Activated CD8-positive, alpha-beta memory T cell treated with anti-CD3 and anti-CD28 coated beads for 48 hours (primary cell): Measurements from ENCODE around the gene GAS6.
"Not testable (repeated sequence)": the region's sequence is repeated elsewhere in the genome, so short reads cannot be mapped to it uniquely, and the experiment has no call there.

Experiments used
- DNase-seq, 3 experiments: peaks; one replicate each; pipeline ENCODE4 v3.0.0-alpha.2; 2020; ENCODE audit warnings: low read depth in 2 of 3, low spot score in 2 of 3

The GAS6 gene

DNA sequence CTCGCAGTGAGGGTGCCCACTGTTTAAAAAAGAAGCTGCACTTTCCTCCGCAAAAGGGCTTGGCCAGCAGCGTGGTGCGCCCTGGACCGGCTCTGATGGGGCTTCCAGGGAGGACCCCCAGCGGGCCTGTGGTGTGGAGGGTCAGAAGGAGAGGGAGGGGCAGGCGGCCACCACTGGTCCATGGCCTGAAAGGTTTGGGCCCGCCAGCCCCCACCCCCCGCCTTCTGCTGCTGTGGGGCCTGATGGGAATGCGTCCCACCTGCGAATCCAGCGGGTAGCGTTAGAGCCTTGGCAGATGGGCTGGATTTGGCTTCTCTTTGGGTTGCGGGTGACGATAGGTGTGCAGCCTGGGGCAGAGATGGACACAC lies 70.2 kb downstream of the GAS6 start:
- no peak for DNase-seq

DNA sequence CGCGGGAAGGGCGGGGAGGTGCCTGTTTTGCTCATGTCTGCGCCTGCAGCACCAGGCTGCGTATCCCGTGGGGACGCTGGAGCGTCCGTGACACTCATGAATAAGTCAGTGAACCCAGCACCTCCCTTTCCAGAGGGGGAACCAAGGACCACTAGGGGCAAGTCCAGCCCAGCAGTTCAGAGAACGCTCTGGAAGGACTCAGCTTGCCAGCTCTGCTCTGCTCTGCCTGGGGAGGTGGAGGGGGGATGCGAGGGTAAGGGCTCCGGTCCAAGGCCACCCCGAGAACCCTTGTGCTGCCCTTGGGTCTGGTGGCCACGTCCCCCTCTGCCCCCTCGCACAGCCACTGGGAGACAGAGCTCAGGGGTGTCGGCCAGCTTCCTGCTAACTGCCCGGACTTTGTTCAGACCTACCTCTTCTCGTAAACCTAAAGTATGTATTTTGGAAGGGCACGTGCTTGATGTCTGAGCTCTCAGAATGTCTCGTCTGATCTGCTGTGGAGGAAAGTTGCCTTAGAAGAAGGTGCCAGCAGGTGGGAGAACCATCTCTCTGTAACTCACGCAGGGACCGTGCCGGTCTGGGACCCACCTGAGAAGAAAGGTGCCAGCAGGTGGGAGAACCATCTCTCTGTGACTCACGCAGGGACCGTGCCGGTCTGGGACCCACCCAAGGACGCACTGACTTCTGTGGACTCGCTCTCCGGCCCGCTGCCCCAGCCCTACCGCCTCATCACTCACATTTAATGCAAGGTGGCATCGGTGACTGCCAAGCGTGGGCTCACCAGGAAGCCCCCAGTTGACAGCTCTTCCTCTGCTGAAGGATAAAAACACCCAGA lies 70.8 kb downstream of the GAS6 start:
- DNase-seq = no peak

DNA sequence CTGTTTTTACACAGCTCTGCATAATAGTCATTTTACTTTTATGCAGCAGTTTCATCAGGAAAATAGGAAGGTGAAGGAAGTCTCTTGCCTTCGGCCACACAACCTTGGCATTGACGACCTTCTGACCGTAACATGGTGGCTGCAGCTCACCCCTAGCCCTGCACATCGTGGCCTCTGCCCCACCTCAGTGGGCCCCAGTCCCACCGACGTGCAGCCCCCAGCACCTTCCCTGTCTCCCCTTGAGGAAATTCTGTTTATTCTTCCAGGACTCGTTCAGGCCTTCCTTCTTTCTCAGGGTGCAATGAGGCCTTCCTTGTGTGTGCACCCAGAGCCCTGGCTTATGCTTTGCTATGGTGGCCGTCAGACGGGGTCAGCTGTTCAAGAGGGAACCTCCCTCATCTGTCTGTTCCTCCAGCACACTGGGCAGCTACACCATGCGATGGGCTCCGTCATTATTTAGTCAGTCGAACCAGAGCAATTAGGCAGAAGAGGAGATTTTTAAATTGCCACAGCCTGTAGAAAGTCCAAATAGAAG lies 71.6 kb downstream of the GAS6 start:
- no peak for DNase-seq

DNA sequence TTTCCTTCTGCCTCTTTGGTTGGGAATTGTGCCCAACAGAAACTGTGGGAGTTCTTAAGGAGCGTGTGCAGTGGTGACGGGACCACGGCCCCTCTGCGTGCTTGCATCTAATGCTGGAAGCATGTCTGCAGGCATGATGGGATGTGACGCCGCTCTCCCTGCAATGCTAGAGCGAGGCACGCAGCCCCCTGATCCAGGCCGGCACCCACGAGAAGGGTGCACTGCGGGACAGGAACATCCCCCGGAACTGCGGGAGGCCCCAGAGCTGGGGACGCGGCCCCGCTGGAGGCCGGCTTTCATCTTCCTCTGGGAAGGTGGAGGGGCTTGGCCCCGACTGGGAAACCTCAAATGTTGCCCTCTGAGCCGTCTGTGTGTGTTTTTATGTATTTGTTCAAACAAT lies 72.1 kb downstream of the GAS6 start:
- DNase-seq = no peak

DNA sequence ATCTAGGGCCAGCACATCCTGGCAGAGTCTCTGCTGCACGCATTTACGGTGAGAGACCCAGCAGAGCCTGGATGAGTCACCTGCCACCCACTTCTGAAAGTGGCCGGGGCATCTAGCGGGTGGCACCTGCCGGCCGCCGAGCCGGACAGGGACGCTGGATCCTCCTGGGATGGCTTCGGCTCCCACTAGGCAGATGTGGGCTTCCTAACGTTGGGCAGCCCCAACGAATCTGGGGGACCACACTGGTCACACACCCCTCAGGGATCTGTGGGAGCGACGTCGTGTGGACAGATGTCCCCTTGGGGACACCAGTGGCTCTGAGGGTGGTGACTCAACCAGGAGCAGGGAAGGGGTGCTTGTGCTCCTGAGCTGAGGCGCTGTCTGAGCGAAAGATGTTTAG lies 72.7 kb downstream of the GAS6 start:
- DNase-seq = no peak

DNA sequence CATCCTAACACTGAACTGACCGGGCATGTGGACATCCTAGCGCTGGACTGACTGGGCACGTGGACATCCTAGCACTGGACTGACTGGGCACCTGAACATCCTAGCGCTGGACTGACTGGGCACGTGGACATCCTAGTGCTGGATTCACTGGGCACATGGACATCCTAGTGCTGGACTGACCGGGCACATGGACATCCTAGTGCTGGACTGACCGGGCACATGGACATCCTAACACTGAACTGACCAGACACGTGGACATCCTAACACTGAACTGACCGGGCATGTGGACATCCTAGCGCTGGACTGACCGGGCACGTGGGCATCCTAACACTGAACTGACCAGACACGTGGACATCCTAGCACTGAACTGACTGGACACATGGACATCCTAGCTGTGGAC lies 73.9 kb downstream of the GAS6 start:
- DNase-seq = not testable (repeated sequence)

DNA sequence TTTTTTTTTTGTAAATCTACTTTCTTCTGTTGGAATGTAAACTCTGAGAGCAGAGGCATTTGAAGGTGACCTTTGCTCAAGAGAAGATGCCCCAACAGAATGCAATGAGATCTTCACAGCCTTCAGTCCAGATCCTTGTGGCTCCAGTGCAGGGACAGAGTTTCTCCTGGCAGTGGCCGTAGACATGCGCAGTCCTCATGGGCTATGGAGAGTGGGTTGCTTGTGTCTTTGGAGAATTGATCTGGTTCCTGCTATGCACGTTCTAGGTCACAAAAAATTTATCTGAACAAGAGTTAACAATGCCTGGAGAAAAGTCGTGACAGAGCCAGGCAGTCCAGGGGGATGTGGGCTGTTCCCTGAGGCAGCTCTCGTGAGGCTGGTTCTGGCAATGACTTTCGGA lies 74.7 kb downstream of the GAS6 start:
- DNase-seq = no peak

DNA sequence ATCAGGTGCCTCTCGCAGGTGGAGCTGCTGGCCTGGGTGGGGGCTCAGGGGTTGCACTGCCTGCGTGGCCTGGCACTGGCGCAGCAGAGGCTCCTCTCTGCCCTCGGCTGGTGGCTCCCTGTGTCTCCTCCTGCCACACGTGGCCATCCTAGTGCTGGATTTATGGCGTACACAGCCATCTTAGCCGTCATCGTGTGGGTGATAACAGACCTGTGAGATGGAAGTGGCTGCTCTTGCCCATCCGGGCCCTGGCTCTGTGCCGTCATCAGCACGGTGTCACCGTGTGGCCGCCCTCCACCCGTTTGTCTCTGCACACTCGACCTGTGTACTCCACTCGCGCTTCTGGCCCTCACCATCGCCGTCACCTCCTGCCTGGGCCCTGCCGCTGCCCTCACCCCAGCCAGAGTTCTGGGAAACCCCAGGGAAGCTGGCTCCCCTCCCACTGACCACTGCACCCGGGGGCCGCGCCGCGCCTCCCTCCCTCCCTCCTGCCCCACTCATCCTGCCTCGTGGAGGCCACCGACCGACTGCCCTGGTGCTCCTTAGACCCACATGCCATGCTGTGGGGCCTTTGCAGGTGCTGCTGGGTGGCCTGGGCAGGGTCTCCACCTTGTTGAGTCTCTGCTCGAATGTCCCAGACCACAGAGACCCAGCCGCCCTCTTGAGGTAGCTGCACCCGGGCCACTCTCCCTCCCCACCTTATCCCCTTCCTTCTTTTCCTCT lies 75.3 kb downstream of the GAS6 start:
- no peak for DNase-seq

DNA sequence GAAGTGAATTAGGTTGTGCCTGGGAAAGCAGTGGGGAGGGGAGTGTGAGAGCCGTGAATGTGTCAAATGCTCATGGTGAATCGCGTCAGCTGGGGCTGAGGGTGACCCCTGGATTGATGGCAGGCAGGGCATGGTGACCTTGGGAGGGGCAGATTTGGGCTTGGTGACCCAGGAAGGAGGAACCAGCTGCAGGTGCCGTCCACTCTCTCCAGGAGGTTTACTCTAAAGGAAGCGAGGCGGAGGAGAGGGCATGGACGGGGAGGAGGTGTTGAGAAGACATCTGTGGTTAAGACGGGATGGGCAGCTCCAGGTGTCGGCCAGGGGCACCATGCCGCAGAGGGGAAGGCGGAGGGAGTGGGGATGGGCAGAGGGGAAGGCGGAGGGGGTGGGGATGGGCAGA lies 76.2 kb downstream of the GAS6 start:
- no peak for DNase-seq

DNA sequence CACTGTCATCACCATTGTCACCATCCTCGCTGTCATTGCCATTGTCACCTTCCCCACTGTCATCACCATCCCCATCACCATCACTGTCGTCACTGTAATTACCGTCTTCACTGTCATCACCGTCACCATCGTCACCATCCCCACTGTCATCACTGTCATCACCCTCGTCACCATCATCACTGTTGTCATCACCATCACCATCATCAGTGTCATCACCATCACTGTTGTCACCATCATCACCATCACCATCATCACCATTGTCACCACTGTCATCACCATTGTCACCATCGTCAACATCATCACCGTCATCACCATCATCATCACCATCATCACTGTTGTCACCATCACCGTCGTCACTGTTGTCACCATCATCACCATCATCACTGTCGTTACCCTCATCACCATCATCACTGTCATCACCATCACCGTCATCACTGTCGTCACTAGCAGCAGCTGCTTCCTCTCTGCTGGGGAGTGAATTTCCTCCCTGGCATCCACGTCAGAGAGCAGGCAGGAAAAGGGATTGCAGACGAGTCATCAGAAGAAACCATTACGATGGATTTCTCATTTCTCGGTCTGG lies 77.5 kb downstream of the GAS6 start:
- no peak for DNase-seq

DNA sequence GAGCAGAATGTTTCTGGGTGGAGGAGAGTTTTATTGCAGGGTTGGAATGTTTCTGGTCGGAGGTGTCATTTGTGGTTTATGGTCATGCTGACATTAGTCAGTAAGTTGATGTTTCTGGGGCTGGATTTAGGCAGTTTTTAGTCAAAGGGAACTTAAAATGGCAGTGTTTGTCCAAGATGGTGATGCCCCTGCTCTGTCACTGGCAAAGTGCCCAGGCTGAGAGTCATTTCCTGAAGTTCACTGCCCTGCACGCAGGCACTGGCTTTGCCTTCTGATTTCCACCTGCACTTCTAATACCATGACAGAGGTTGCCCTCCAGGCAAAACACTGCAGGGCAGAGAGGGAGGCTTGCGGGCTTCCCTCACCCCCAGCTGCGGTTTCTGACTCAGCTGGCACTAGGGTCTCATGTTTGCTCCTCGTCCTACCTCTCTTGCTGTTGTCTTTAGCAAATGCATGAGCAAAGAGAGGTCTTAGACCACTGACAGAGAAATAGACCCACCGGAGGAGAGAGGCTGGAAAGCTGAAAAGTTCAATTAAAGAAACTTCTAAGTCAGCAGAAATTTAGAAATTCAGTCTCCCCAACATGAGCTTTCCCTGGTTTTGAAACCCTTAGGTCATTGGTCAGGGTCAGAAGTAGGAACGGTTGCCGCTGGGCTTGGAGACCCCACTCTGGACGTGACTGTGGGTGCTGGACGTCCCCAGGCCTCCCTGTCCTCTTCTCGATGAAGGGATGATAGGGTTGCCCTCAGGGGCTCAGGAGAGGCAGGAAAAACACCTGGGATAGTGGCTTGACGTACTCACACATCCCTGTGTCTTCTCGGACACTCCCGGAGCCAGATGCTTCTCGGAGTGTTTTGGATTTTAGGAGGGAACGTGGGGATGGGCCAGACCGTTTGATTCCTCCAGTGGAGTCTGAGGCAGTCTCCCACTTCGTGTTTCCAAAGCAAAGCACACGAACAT lies 78.5 kb downstream of the GAS6 start:
- no peak for DNase-seq

DNA sequence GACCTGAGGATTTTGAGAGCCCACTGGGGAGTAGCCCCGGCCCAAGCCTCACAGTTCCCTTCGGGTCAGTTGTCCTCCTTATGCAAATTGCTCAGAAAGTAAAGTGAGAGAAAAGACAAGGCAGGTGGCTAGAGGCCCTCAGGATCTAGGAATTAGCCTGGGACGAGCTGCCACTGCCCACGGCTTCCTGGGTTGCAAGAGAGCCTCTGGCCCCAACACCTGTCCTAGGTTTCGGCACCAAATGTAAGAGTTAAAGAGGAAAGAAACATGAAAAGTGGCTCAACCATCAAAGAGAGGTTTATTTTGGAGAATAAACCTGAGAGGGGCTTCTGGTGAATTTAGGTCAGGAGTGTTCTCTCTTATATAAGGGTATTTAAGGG lies 79.2 kb downstream of the GAS6 start:
- DNase-seq = no peak

DNA sequence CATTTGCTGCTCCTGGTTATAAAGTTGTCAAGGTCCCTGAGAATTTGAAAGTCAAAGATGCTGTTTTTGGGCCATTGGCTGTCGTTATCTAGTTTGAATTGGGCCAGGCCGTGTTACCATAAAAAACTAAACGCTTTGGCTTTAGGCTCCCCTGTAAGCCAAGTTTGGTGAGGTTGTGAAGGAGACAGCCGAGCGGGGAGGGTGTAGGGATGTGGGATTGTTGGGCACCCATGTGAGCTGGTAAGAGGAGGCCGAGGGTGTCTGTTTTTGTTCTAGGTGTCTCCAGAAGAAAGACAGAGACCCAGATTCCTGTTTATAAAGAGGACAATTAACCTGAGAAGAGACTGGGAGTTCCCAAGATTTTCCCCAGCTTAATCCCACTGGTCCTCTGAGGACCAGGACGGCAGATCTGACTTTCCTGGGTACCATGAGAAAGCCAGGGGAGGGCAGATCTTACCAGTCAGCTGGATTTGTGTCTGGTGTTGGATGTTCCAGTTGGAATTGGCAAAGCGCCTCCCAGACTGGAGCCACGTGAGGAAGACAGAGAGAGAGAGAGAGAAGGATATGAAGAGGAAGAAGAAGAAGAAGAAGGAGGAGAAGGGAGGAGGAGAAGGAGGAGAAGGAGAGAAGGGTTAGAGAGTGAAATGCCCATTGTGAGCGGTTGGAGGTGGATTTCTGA lies 79.8 kb downstream of the GAS6 start:
- no peak for DNase-seq

DNA sequence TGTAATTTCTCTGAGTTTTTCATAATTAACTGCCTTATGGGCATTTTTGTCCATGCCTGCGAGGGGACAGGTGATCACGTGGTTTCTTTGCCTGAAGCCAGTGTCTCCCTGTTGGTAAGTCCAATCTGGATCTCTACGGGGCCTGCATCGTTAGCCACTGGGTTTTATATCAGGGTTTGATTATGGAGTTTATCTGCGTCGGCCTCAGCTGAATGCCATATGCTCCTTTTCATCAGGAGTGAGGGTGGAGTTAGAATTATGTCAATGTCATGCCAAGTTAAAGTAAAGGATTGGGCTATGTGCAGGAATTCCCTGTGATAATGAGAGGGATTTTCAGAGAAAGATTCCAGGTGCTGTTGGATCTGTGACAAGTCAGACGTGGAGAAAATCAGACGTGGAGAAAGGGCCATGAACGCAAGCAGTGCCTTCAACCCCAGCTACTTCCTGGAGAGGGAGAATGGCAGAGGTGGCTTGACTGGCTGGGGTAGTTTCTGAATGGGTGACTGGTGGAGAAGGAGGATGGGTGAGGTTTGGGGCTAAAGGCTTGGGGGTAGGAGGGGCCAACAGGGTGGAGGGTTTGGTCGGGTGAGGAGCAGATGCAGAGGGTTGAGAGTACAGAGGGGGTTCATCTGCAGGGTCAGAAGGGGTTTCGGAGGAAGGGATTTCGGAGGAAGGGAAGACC lies 80.5 kb downstream of the GAS6 start:
- no peak for DNase-seq

DNA sequence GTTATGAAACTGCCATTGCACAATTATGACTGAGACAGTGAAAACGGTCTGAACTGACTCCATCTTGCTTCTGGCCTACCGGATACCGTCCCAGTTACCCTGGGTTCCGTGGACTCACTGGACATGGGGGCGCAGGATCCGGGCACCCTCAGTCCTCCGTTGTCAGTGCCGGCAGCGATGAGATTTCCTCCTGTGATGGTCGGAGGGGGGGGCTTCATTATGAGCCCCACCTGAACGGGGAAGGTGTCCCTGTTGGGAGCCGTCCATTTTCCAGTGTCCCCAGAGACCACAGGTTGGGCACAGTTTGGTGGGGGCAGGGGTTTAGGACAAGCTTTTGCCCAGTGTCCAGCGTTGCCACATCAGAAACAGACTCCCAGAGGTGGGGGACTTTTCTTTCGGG lies 81.4 kb downstream of the GAS6 start:
- no peak for DNase-seq

DNA sequence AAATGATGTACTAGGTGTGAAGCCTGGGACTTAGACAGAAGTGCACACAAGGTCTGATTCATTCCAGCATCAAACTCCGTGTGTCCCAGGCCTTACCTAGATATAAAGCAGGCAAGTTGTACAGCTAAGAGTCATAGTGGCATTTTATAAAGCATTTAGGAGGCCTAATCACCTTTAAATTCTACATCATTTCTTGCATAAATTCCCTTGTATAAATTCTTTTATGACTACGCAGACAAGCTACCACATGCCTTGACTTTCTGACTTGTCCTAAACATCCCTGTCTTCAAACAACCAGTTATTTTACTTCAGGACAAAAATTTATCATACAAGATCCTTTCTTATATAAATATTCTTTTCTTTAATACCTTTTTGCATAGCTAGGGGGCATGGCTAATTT lies 82.3 kb downstream of the GAS6 start:
- no peak for DNase-seq

DNA sequence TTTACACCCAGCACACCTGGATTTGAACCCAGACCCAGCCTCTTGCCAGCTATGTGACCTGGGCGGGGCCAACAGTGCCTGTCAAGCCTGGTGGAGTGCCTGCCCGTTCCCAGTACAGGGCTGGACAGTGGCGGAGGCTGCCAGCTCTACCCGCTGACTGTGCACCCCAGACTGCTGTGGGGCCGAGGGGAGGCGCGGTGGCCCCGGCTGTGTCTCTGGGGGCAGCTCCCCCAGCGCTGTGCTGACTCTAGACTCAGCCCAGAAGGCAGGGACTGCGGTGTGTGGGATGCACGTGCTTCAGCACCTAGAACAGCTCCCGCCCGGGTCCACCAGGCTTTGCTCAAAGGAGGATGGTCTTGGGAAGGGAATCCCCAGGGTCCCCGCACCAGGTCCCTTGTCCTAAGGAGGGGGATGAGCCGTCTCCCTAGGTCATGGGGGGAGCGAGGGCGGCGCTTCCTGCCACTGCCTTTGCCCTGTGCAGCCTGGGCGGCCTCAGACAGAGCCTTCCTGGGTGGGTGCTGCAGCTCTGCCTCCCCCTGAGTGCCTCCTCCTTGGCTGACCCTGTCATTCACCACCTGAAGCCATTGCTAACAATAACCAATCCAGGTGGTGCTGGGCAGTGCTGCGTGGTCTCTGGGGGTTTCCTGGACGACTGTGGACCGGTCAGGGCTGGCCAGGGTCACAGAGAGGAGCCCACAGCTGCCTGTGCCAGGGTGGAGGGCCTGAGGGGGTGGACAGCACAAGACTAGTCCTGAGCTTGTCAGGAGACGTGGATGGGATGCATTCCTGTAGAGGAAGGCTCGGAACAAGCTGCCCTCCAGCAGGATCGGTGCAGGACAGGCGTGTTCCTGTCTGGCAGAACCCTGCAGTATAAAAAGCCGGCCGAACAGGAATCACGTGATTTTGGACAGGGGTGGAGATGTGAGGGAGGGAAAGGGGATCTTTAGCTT lies 86.3 kb downstream of the GAS6 start:
- DNase-seq = no peak

DNA sequence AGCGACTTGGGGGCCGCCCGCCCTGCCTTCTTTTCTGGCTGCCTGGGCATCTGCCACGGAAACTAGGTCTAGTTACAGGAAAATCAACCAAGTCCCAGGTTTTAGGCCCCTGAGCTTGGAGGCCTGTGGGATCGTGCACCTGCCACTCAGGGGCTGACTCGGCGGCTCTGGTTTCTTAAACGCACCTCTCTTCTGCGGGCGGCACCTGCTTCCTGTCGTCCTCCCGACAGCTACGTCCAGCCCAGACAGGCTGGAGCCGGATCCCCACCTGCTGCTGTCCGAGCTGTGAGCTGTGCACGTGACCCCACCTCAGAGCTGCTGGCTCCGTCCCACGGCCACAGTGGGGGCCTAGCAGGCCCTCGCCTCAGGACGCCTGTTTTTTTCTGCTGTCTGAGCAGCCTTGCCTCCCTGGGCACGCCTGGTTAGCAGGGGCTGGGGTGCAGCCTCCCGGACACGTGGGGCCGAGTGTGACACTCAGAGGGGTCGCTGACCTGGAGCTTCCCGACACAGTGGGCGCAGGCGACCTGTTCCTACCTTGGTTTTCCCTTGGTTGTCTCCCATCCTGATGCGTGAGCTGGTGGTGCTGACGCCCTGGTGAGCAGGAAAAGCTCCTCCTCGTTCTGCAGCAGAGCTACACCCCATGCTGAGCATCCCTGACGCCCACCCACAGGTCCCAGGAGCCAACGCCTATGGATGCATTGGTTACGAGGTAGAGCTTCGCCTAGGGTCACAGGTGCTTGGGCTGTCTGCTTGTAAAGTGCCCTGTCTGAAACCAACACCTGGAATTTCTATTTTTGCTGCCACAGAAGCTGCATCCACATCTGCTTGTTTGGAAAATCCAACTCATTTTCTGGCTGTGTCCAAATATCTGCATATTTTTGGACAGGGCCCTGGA lies 87.4 kb downstream of the GAS6 start:
- no peak for DNase-seq
